HepG2 (cell line): Measurements from ENCODE around the gene SLC4A9. TPM values are rescaled to one million over a fixed set of nuclear protein-coding genes. Genes with fewer than 3 reads are reported as not detected.

ENCODE experiments used
- ATAC-seq: fragments of 200-7000 bp; cut with Tn5 transposase; 3 replicates; pipeline ENCODE4 v1.9.1; 2020; ENCODE audit warnings: mild to moderate bottlenecking, moderate library complexity
- BruUV-seq: library from RNA; stranded (reverse); fragments of 400-500 nt; replicated peaks from 2 replicates; lab custom pipeline; 2021; lab: Mats Ljungman, UMichigan
- CTCF ChIA-PET: fragments of 300-600 bp; formaldehyde crosslinking; extraction: SDS; loops from one replicate; lab custom pipeline; 2021; ENCODE audit warnings: low total read pairs, inconsistent platforms, low intra/inter-chr PET ratio; lab: Yijun Ruan, JAX
- POLR2A ChIA-PET: fragments of 350-600 bp; sonication (Branson Sonifier 250); formaldehyde crosslinking; loops from one replicate; lab custom pipeline; 2020; ENCODE audit warnings: antibody characterized with exemption, inconsistent platforms; lab: Yijun Ruan, JAX
- DNase-seq: peaks from one replicate; pipeline ENCODE4 v3.0.0-alpha.2; 2015; ENCODE audit warnings: low spot score
- FAIRE-seq: peaks from 3 replicates; lab custom pipeline; 2011; peaks lifted over from hg19 to GRCh38; lab: Jason Lieb, UNC
- H2AFZ ChIP-seq: one replicate; pipeline ENCODE4 v1.6.1; 2011; ENCODE audit warnings: low read length, inconsistent platforms
- H3K27ac ChIP-seq: fragments of 300-600 bp; 3 replicates; pipeline ENCODE4 v1.8.0; 2011; ENCODE audit warnings: mixed run types, mild to moderate bottlenecking, mixed read lengths, low read length, inconsistent platforms; ENCODE audit not compliant: insufficient read depth; ENCODE audit errors: extremely low read length
- H3K27me3 ChIP-seq, 2 experiments: fragments of 200-600 bp in 1 of 2; 2 replicates in 1 of 2; 3 replicates in 1 of 2; pipeline versions ENCODE4 v1.6.0 to v1.8.0; 2011; ENCODE audit warnings: low read length in 2 of 2, mild to moderate bottlenecking in 2 of 2, moderate library complexity in 2 of 2, inconsistent platforms in 1 of 2; ENCODE audit not compliant: insufficient read depth in 2 of 2, control insufficient read depth in 1 of 2
- H3K36me3 ChIP-seq, 2 experiments: fragments of 200-600 bp in 1 of 2; replicated peaks in 1 of 2; 2 replicates in 1 of 2; 3 replicates in 1 of 2; pipeline versions ENCODE4 v1.5.1 to v1.8.0; 2011; ENCODE audit warnings: low read length in 2 of 2, inconsistent platforms in 1 of 2; ENCODE audit not compliant: insufficient read depth in 2 of 2, control insufficient read depth in 1 of 2
- H3K4me1 ChIP-seq: 2 replicates; pipeline ENCODE4 v1.5.1; 2012; ENCODE audit warnings: low read length, inconsistent platforms; ENCODE audit not compliant: insufficient read depth
- H3K4me2 ChIP-seq: 2 replicates; pipeline ENCODE4 v1.6.0; 2011; ENCODE audit warnings: low read depth, low read length, inconsistent platforms
- H3K4me3 ChIP-seq, 3 experiments: fragments of 200-600 bp in 1 of 3; sonication (generic), shearing (Covaris generic) in 1 of 3; replicated peaks in 1 of 3; 2 replicates each; pipeline ENCODE4 v1.5.1; 2011 to 2016; ENCODE audit warnings: low read length in 3 of 3, inconsistent platforms in 2 of 3, low read depth in 2 of 3, mild to moderate bottlenecking in 2 of 3, control low read depth in 1 of 3, mixed read lengths in 1 of 3; ENCODE audit not compliant: insufficient read depth in 1 of 3
- H3K79me2 ChIP-seq: one replicate; pipeline ENCODE4 v1.6.1; 2011; ENCODE audit warnings: low read length, inconsistent platforms; ENCODE audit not compliant: insufficient read depth
- H3K9ac ChIP-seq: 2 replicates; pipeline ENCODE4 v1.6.0; 2011; ENCODE audit warnings: mild to moderate bottlenecking, low read depth, low read length, inconsistent platforms; ENCODE audit not compliant: insufficient read depth
- H3K9me3 ChIP-seq: 2 replicates; pipeline ENCODE4 v1.5.1; 2012; ENCODE audit warnings: mild to moderate bottlenecking, low read length
- H4K20me1 ChIP-seq: 2 replicates; pipeline ENCODE4 v1.6.0; 2011; ENCODE audit warnings: inconsistent platforms, mild to moderate bottlenecking, low read length, moderate library complexity; ENCODE audit not compliant: insufficient read depth
- CCAR2 ChIP-seq: fragments of 200-400 bp; formaldehyde crosslinking; optimal IDR thresholded peaks from 2 replicates; pipeline ENCODE3; 2018; ENCODE audit warnings: low read depth, mild to moderate bottlenecking, low read length, moderate library complexity
- ETV5 ChIP-seq: IDR thresholded peaks from 2 replicates; pipeline ENCODE4 v1.6.1; 2018; ENCODE audit warnings: missing biosample characterization, missing genetic modification reagents, inconsistent platforms, borderline replicate concordance
- ETV6 ChIP-seq: sonication (generic); formaldehyde crosslinking; conservative IDR thresholded peaks from 2 replicates; pipeline ENCODE4 v1.4.0; 2020; ENCODE audit warnings: missing genetic modification reagents
- GPN1 ChIP-seq: sonication (generic); formaldehyde crosslinking; IDR thresholded peaks from 2 replicates; pipeline ENCODE4 v1.5.1; 2020; ENCODE audit warnings: missing genetic modification reagents, borderline replicate concordance
- GTF2F1 ChIP-seq: fragments of 150-350 bp; IDR thresholded peaks from 2 replicates; pipeline ENCODE4 v1.6.1; 2014; ENCODE audit warnings: low read length
- HIVEP1 ChIP-seq: sonication (generic); formaldehyde crosslinking; IDR thresholded peaks from 2 replicates; pipeline ENCODE4 v1.4.0; 2020; ENCODE audit warnings: mild to moderate bottlenecking, missing genetic modification reagents
- KLF15 ChIP-seq: sonication (generic); formaldehyde crosslinking; IDR thresholded peaks from 2 replicates; pipeline ENCODE4 v1.8.1; 2023; ENCODE audit warnings: borderline replicate concordance, mild to moderate bottlenecking, inconsistent platforms, missing genetic modification reagents, mixed read lengths
- NFKB2 ChIP-seq: sonication (generic); formaldehyde crosslinking; IDR thresholded peaks from 2 replicates; pipeline ENCODE4 v1.4.0; 2020; ENCODE audit warnings: missing genetic modification reagents, borderline replicate concordance
- RARG ChIP-seq: sonication (generic); formaldehyde crosslinking; IDR thresholded peaks from 2 replicates; pipeline ENCODE4 v1.4.0; 2020; ENCODE audit warnings: low read depth, mild to moderate bottlenecking, missing genetic modification reagents
- TCF12 ChIP-seq, 2 experiments: fragments of 450-650 bp in 1 of 2; sonication (generic) in 1 of 2; formaldehyde crosslinking in 1 of 2; IDR thresholded peaks; 2 replicates each; pipeline versions ENCODE4 v1.6.1 to v1.8.0; 2017 to 2022; ENCODE audit warnings: antibody characterized with exemption in 1 of 2, mild to moderate bottlenecking in 1 of 2, missing genetic modification reagents in 1 of 2, moderate library complexity in 1 of 2
- ZBTB7A ChIP-seq: sonication (generic); formaldehyde crosslinking; IDR thresholded peaks from 2 replicates; pipeline ENCODE4 v1.8.0; 2022; ENCODE audit warnings: mild to moderate bottlenecking, missing genetic modification reagents
- ZNF136 ChIP-seq: sonication (generic); formaldehyde crosslinking; IDR thresholded peaks from 2 replicates; pipeline ENCODE4 v1.8.1; 2022; ENCODE audit warnings: low read depth, mild to moderate bottlenecking, moderate library complexity, missing genetic modification reagents
- ZNF253 ChIP-seq: sonication (generic); formaldehyde crosslinking; IDR thresholded peaks from 2 replicates; pipeline ENCODE4 v1.8.0; 2022; ENCODE audit warnings: mild to moderate bottlenecking, missing genetic modification reagents, borderline replicate concordance
- ZNF317 ChIP-seq: sonication (generic); formaldehyde crosslinking; IDR thresholded peaks from 2 replicates; pipeline ENCODE4 v1.5.0; 2020; ENCODE audit warnings: mild to moderate bottlenecking, missing genetic modification reagents
- ZNF329 ChIP-seq: sonication (generic); formaldehyde crosslinking; IDR thresholded peaks from 2 replicates; pipeline ENCODE4 v1.9.0; 2021; ENCODE audit warnings: low read depth, mild to moderate bottlenecking, missing genetic modification reagents
- ZNF776 ChIP-seq: sonication (generic); formaldehyde crosslinking; IDR thresholded peaks from 2 replicates; pipeline ENCODE4 v1.4.0; 2020; ENCODE audit warnings: mild to moderate bottlenecking, missing genetic modification reagents
- WGBS: methylation state at CpG from one replicate; pipeline ENCODE4 v1.1.6; 2017; ENCODE audit warnings: low lambda C conversion rate; 5-methylcytosine and 5-hydroxymethylcytosine counted together
- in situ Hi-C: cut with HindIII; loops from 2 replicates; pipeline ENCODE4 v1.10.0; 2017; ENCODE audit warnings: low pct_unique_long_range_greater_than_20kb; ENCODE audit not compliant: extremely low pct_ligation_motif_present
- intact Hi-C: fragments of 100-400 bp; cut with micrococcal nuclease; formaldehyde crosslinking; loops from one replicate; pipeline ENCODE4 v1.10.0; 2022; ENCODE audit not compliant: unreplicated experiment
- polyA plus RNA-seq, 8 experiments: library from polyadenylated mRNA; depleted of rRNA in 3 of 8; stranded (reverse) in 7 of 8; unstranded in 1 of 8; fragments of >200 nt; fragmentation: Illumina TruSeq in 4 of 8; extraction: Trizol in 4 of 8; gene quantifications; 2 replicates each; pipeline versions ENCODE4 v1.2.1 to v1.2.3, GENCODE V29; 2011 to 2016; ENCODE audit warnings: low read depth in 4 of 8, missing spikeins in 1 of 8, mixed read lengths in 1 of 8; ENCODE audit not compliant: insufficient read depth in 1 of 8
- total RNA-seq, 5 experiments: library from RNA; depleted of rRNA; stranded (reverse); fragments of >200 nt; fragmentation: Illumina TruSeq; extraction: Trizol; gene quantifications; 2 replicates each; pipeline ENCODE4 v1.2.3, GENCODE V29; 2016; ENCODE audit warnings: low read depth in 1 of 5
- TF ChIP-seq, protein P1 (sequence below): sonication (generic); formaldehyde crosslinking; IDR thresholded peaks from 2 replicates; pipeline ENCODE4 v1.8.1; 2023; ENCODE audit warnings: mild to moderate bottlenecking, missing genetic modification reagents, borderline replicate concordance

SLC4A9 gene
- total and polyA plus RNA-seq, 2 of the 13 experiments (the other 11 are each of a cell fraction or from before 2014, with no cell fraction given): not detected

DNA sequence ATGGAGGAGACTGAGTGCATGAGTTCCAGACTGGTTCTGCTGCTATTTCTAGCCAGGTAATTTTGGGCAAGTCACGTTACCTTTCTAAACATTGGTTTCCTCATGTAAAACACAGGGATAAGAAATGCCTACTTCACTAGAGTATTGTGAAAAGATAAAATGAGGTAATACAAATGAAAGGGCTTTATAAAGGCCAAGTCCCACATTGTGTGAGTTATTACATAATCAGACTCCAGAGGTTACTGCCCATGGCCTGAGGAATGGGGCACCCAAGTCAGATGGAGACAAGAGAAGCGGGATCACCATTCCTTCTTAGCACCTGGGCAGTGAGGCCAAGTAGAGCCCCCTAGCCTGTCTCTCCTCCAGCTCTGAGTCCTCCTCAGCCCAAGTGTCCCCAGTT is 21.1 kb upstream of the SLC4A9 start:
- POLR2A ChIA-PET: no interaction called here
- 98% methylated on average over 2 of the region's 2 CpGs for WGBS
- no peak for TF ChIP-seq TCF12 (IDR thresholded peaks at IDR 0.05)
- TF ChIP-seq TCF12 (CRISPR knock-in tag; IDR thresholded peaks at IDR 0.05): no peak
- TF ChIP-seq GPN1 (CRISPR knock-in tag): no peak
- TF ChIP-seq RARG (CRISPR knock-in tag): no peak
- no peak for TF ChIP-seq CCAR2
- no peak for TF ChIP-seq ZNF317 (CRISPR knock-in tag)
- TF ChIP-seq ETV5: no peak
- no peak for TF ChIP-seq HIVEP1 (CRISPR knock-in tag)
- no peak for TF ChIP-seq ZNF776 (CRISPR knock-in tag)
- no peak for TF ChIP-seq ETV6 (CRISPR knock-in tag)
- no peak for TF ChIP-seq NFKB2 (CRISPR knock-in tag)
- TF ChIP-seq GTF2F1: no peak
- TF ChIP-seq ZBTB7A (CRISPR knock-in tag): no peak
- TF ChIP-seq ZNF136 (CRISPR knock-in tag): no peak
- TF ChIP-seq, protein P1, sequence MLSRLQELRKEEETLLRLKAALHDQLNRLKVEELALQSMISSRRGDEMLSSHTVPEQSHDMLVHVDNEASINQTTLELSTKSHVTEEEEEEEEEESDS (CRISPR knock-in tag): no peak
- no peak for TF ChIP-seq KLF15 (CRISPR knock-in tag)
- no peak for TF ChIP-seq ZNF253 (CRISPR knock-in tag)
- no peak for TF ChIP-seq ZNF329 (CRISPR knock-in tag)
- BruUV-seq: no TSS peak
- no peaks in the 10 kb centered on the region for H3K27me3 ChIP-seq
- peaks cover 0 to 6% of the 10 kb centered on the region in 2 experiments; a peak in 4 of 5 replicates for H3K36me3 ChIP-seq
- H2AFZ ChIP-seq: no peak overlapping the region
- H3K9me3 ChIP-seq: no peaks in the 10 kb centered on the region
- no peak overlapping the region for H3K27ac ChIP-seq
- H3K79me2 ChIP-seq: no peaks in the 10 kb centered on the region
- intact Hi-C loops (no loop called here), in situ Hi-C loops (no loop called here)
- DNase-seq (no peak), ATAC-seq (no peak), FAIRE-seq (no peak)
- no peak overlapping the region for H3K9ac ChIP-seq
- no peak overlapping the region for H3K4me2 ChIP-seq
- peaks cover 24% of the 10 kb centered on the region for H3K4me1 ChIP-seq
- no peaks in the 10 kb centered on the region for H4K20me1 ChIP-seq
- no peak overlapping the region for H3K4me3 ChIP-seq
- CTCF ChIA-PET: no interaction called here
